HG02610 (cell line): ENCODE measurements around the gene ARMC6.
"Not testable (repeated sequence)": the region's sequence is repeated elsewhere in the genome, so short reads cannot be mapped to it uniquely, and the experiment has no call there.

Experiments used
- ATAC-seq: cut with Tn5 transposase; IDR thresholded peaks from one replicate; pipeline ENCODE4 v1.9.1; 2021; ENCODE audit warnings: mild to moderate bottlenecking, moderate library complexity; ENCODE audit not compliant: unreplicated experiment

ARMC6 gene

GRCh38 chr19:19074196-19074882 is 40.9 kb downstream of the ARMC6 start:
- ATAC-seq, result no peak

- ATAC-seq, result no peak
Measured at GRCh38 chr19:19075126-19075525, 41.7 kb downstream of the ARMC6 start.

- ATAC-seq, result no peak
Measured at GRCh38 chr19:19076476-19076875, 43.1 kb downstream of the ARMC6 start.

GRCh38 chr19:19077103-19077502 is 43.7 kb downstream of the ARMC6 start:
- ATAC-seq, result no peak

GRCh38 chr19:19078801-19079200 is 45.4 kb downstream of the ARMC6 start:
- no peak for ATAC-seq

- ATAC-seq, result no peak
Measured at GRCh38 chr19:19079571-19079970, 46.2 kb downstream of the ARMC6 start.

- ATAC-seq, result no peak
Measured at GRCh38 chr19:19081642-19082151, 48.3 kb downstream of the ARMC6 start.

GRCh38 chr19:19083413-19084178 is 50.2 kb downstream of the ARMC6 start:
- no peak for ATAC-seq

GRCh38 chr19:19087676-19088075 is 54.3 kb downstream of the ARMC6 start:
- ATAC-seq, result no peak

GRCh38 chr19:19094513-19094912 is 61.1 kb downstream of the ARMC6 start:
- ATAC-seq, result no peak

- ATAC-seq, result no peak
Measured at GRCh38 chr19:19095691-19096090, 62.3 kb downstream of the ARMC6 start.

GRCh38 chr19:19096641-19097627 is 63.5 kb downstream of the ARMC6 start:
- ATAC-seq, result no peak

GRCh38 chr19:19098084-19098702 is 64.8 kb downstream of the ARMC6 start:
- ATAC-seq, result no peak

- no peak for ATAC-seq
Measured at GRCh38 chr19:19098703-19099632, 65.6 kb downstream of the ARMC6 start.

- no peak for ATAC-seq
Measured at GRCh38 chr19:19101540-19101939, 68.1 kb downstream of the ARMC6 start.

- not testable (repeated sequence) for ATAC-seq
Measured at GRCh38 chr19:19102566-19102965, 69.2 kb downstream of the ARMC6 start.

GRCh38 chr19:19103167-19103566 is 69.8 kb downstream of the ARMC6 start:
- ATAC-seq, result no peak

GRCh38 chr19:19105365-19106055 is 72.1 kb downstream of the ARMC6 start:
- no peak for ATAC-seq

GRCh38 chr19:19106056-19106551 is 72.7 kb downstream of the ARMC6 start:
- no peak for ATAC-seq
